HFFc6 (cell line): ENCODE results near the gene IL16. TPM values are rescaled to one million over a fixed set of nuclear protein-coding genes. Genes with fewer than 3 reads are reported as not detected.

Experiments
- DNase-seq: peaks from one replicate; pipeline ENCODE4 v3.0.0-alpha.2; 2018
- H3K27ac Mint-ChIP-seq: 2 replicates; pipeline ENCODE4 v1.8.0; 2020; ENCODE audit warnings: mild to moderate bottlenecking, mixed read lengths
- H3K27me3 Mint-ChIP-seq: 2 replicates; pipeline ENCODE4 v1.8.0; 2021; ENCODE audit warnings: mild to moderate bottlenecking, moderate library complexity, mixed read lengths; ENCODE audit not compliant: insufficient read depth
- H3K36me3 Mint-ChIP-seq: 2 replicates; pipeline ENCODE4 v1.8.0; 2021; ENCODE audit warnings: low read depth, mixed read lengths
- H3K4me1 Mint-ChIP-seq: 2 replicates; pipeline ENCODE4 v1.8.0; 2020; ENCODE audit warnings: low read depth, mixed read lengths
- H3K4me3 Mint-ChIP-seq: 2 replicates; pipeline ENCODE4 v1.8.0; 2020; ENCODE audit warnings: mild to moderate bottlenecking, moderate library complexity, mixed read lengths
- H3K9me3 Mint-ChIP-seq: 2 replicates; pipeline ENCODE4 v1.8.0; 2020; ENCODE audit warnings: mild to moderate bottlenecking, mixed read lengths
- CTCF ChIP-seq: fragments of 200-600 bp; sonication (generic); IDR thresholded peaks from 2 replicates; pipeline ENCODE4 v1.5.0; 2021; ENCODE audit warnings: antibody characterized with exemption, mild to moderate bottlenecking
- total RNA-seq, 6 experiments: library from RNA; stranded (reverse); fragmentation: NEBNext Ultra II Directional; extraction: Animal tissue kit (Norgen Biotek cat#: 25700); gene quantifications; 2 replicates in 1 of 6; 3 replicates in 5 of 6; pipeline ENCODE4 v1.2.3, GENCODE V29; 2021

IL16 gene
- total RNA-seq, 6 experiments from 2014 or later = not detected

- Mint-ChIP-seq H3K36me3 (no peaks in the 10 kb centered on the region), H3K27me3 (peaks cover 8% of the 10 kb centered on the region), H3K9me3 (no peaks in the 10 kb centered on the region), H3K4me3 (no peak overlapping the region), H3K27ac (no peak overlapping the region), H3K4me1 (peaks cover 18% of the 10 kb centered on the region)
- no peak for TF ChIP-seq CTCF
- no peak for DNase-seq
These were observed 28.6 kb upstream of the IL16 start for GRCh38 chr15:81168131-81168526.

GRCh38 chr15:81168644-81169043 is 28.0 kb upstream of the IL16 start:
- DNase-seq = no peak
- H3K27me3 Mint-ChIP-seq = peaks cover 9% of the 10 kb centered on the region
- H3K4me1 Mint-ChIP-seq = peaks cover 18% of the 10 kb centered on the region
- H3K9me3 Mint-ChIP-seq = no peaks in the 10 kb centered on the region
- no peak overlapping the region for H3K27ac Mint-ChIP-seq
- H3K36me3 Mint-ChIP-seq = no peaks in the 10 kb centered on the region
- no peak overlapping the region for H3K4me3 Mint-ChIP-seq
- TF ChIP-seq CTCF = no peak

GRCh38 chr15:81170511-81170910 is 26.2 kb upstream of the IL16 start:
- TF ChIP-seq CTCF = no peak
- H3K9me3 Mint-ChIP-seq = no peaks in the 10 kb centered on the region
- no peaks in the 10 kb centered on the region for H3K36me3 Mint-ChIP-seq
- H3K27ac Mint-ChIP-seq = no peak overlapping the region
- H3K27me3 Mint-ChIP-seq = peaks cover 9% of the 10 kb centered on the region
- H3K4me3 Mint-ChIP-seq = no peak overlapping the region
- peaks cover 1% of the 10 kb centered on the region for H3K4me1 Mint-ChIP-seq
- DNase-seq = no peak

GRCh38 chr15:81171286-81171685 is 25.4 kb upstream of the IL16 start:
- H3K9me3 Mint-ChIP-seq = no peaks in the 10 kb centered on the region

GRCh38 chr15:81174125-81174791 is 22.4 kb upstream of the IL16 start:
- H3K4me3 Mint-ChIP-seq = no peak overlapping the region
- TF ChIP-seq CTCF = no peak
- H3K27ac Mint-ChIP-seq = no peak overlapping the region
- no peaks in the 10 kb centered on the region for H3K9me3 Mint-ChIP-seq
- peaks cover 20% of the 10 kb centered on the region; the same call in 1 of the 2 replicates for H3K27me3 Mint-ChIP-seq
- DNase-seq = no peak
- H3K36me3 Mint-ChIP-seq = no peaks in the 10 kb centered on the region
- no peaks in the 10 kb centered on the region for H3K4me1 Mint-ChIP-seq

More at GRCh38 chr15:81171286-81171685, 25.4 kb upstream of the IL16 start:
- no peak for DNase-seq
- H3K4me3 Mint-ChIP-seq = no peak overlapping the region
- H3K27ac Mint-ChIP-seq = no peak overlapping the region
- H3K27me3 Mint-ChIP-seq = peaks cover 9% of the 10 kb centered on the region
- no peak for TF ChIP-seq CTCF
- no peaks in the 10 kb centered on the region for H3K36me3 Mint-ChIP-seq
- H3K4me1 Mint-ChIP-seq = no peaks in the 10 kb centered on the region
